Panc1 (cell line): ENCODE measurements around the gene MIPOL1. TPM values are rescaled to one million over a fixed set of nuclear protein-coding genes. Genes with fewer than 3 reads are reported as not detected.
"Not testable (repeated sequence)": the region's sequence is repeated elsewhere in the genome, so short reads cannot be mapped to it uniquely, and the experiment has no call there.

Experiments used
- ATAC-seq: fragments of 200-7000 bp; cut with Tn5 transposase; 2 replicates; pipeline ENCODE4 v1.9.1; 2020; ENCODE audit warnings: mild to moderate bottlenecking, moderate library complexity
- BruUV-seq: library from RNA; stranded (reverse); fragments of 400-500 nt; replicated peaks from 2 replicates; lab custom pipeline; 2021; lab: Mats Ljungman, UMichigan
- CTCF ChIA-PET: fragments of 300-600 bp; sonication (Branson Sonifier 250); formaldehyde crosslinking; loops from one replicate; lab custom pipeline; 2022; ENCODE audit warnings: antibody characterized with exemption; lab: Charles Lee
- POLR2A ChIA-PET: fragments of 300-600 bp; sonication (Branson Sonifier 250); formaldehyde crosslinking; loops from one replicate; lab custom pipeline; 2022; ENCODE audit warnings: antibody characterized with exemption; lab: Charles Lee
- DNase-seq: peaks from one replicate; pipeline ENCODE4 v3.0.0-alpha.2; 2010; ENCODE audit warnings: low read depth, low spot score
- H3K27ac ChIP-seq: 2 replicates; pipeline ENCODE4 v1.5.1; 2011; ENCODE audit warnings: mild to moderate bottlenecking, low read length, inconsistent platforms
- H3K27me3 ChIP-seq: fragments of 200-500 bp; sonication (Bioruptor generic); 2 replicates; pipeline ENCODE4 v1.6.0; 2014; ENCODE audit warnings: low read length, inconsistent platforms; ENCODE audit not compliant: control insufficient read depth, insufficient read depth
- H3K36me3 ChIP-seq: fragments of 200-500 bp; sonication (Bioruptor generic); 2 replicates; pipeline ENCODE4 v1.5.1; 2014; ENCODE audit warnings: inconsistent platforms, mild to moderate bottlenecking, low read length, moderate library complexity; ENCODE audit not compliant: control insufficient read depth, insufficient read depth
- H3K4me1 ChIP-seq: 2 replicates; pipeline ENCODE4 v1.5.1; 2011; ENCODE audit warnings: inconsistent platforms, mild to moderate bottlenecking, low read length, moderate library complexity; ENCODE audit not compliant: control insufficient read depth, insufficient read depth
- H3K4me3 ChIP-seq, 2 experiments: 2 replicates each; pipeline ENCODE4 v1.5.1; 2011 to 2012; ENCODE audit warnings: low read depth in 2 of 2, low read length in 2 of 2, mild to moderate bottlenecking in 2 of 2, inconsistent platforms in 1 of 2, moderate library complexity in 1 of 2
- H3K9me3 ChIP-seq: fragments of 200-500 bp; sonication (Bioruptor generic); 2 replicates; pipeline ENCODE4 v1.5.1; 2014; ENCODE audit warnings: low read depth, mild to moderate bottlenecking, inconsistent platforms, low read length, moderate library complexity; ENCODE audit not compliant: control insufficient read depth, insufficient read depth
- CTCF ChIP-seq: fragments of 450-650 bp; IDR thresholded peaks from 2 replicates; pipeline ENCODE4 v1.5.1; 2017; ENCODE audit warnings: mild to moderate bottlenecking
- POLR2AphosphoS5 ChIP-seq: IDR thresholded peaks from 2 replicates; pipeline ENCODE4 v1.6.1; 2012; ENCODE audit warnings: mild to moderate bottlenecking, low read depth, low read length, moderate library complexity
- REST ChIP-seq, 2 experiments: IDR thresholded peaks; 2 replicates each; pipeline ENCODE4 v1.6.1; 2011 to 2012; ENCODE audit warnings: low read depth in 2 of 2, control low read depth in 1 of 2, low read length in 1 of 2, mild to moderate bottlenecking in 1 of 2, moderate library complexity in 1 of 2; ENCODE audit not compliant: insufficient read depth in 1 of 2
- SIN3A ChIP-seq: IDR thresholded peaks from 2 replicates; pipeline ENCODE4 v1.6.1; 2012; ENCODE audit warnings: low read depth, mild to moderate bottlenecking, low read length, moderate library complexity, borderline replicate concordance; ENCODE audit not compliant: insufficient read depth
- TCF7L2 ChIP-seq: IDR thresholded peaks from 2 replicates; pipeline ENCODE4 v1.6.1; 2011; ENCODE audit warnings: mild to moderate bottlenecking, low read depth, low read length, inconsistent platforms
- in situ Hi-C: cut with HindIII; loops from 2 replicates; pipeline ENCODE4 v1.10.0; 2016; ENCODE audit warnings: low sequenced_read_pairs, low pct_unique_long_range_greater_than_20kb
- intact Hi-C: fragments of 100-400 bp; cut with micrococcal nuclease; formaldehyde crosslinking; loops from one replicate; pipeline ENCODE4 v1.10.0; 2022; ENCODE audit not compliant: unreplicated experiment
- total RNA-seq: library from RNA; stranded (reverse); gene quantifications from one replicate; pipeline ENCODE4 v1.2.1, GENCODE V29; 2021; ENCODE audit not compliant: unreplicated experiment

The MIPOL1 gene
- total RNA-seq, 1 experiment from 2014 or later, result 12.8 TPM

DNA sequence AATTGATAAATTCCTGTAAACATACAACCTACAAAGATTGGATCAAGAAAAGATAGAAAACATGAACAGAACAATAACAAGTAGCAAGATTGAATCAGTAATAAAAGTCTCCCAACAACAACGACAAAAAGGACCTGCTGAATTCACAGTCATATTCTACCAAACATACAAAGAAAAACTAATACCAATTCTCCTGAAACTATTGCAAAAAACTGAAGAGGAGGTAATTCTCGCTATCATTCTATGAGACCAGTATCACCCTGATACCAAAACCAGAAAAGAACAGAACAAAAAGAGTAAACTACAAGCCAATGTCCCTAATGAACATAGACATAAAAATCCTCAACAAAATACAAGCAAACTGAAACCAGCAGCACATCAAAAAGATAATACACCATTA lies 39.8 kb upstream of the MIPOL1 start:
- ChIA-PET POLR2A (no interaction called here), CTCF (no interaction called here)
- in situ Hi-C loops (no loop called here), intact Hi-C loops (loop anchor here (10.0 kb wide), 1 partner anchor 513 kb away; no protein-coding TSS in a partner anchor)
- Histone ChIP-seq H3K4me3 (no peak overlapping the region), H3K9me3 (no peaks in the 10 kb centered on the region), H3K27me3 (no peaks in the 10 kb centered on the region), H3K4me1 (no peaks in the 10 kb centered on the region), H3K27ac (no peak overlapping the region), H3K36me3 (no peaks in the 10 kb centered on the region)
- BruUV-seq, result no TSS peak
- ATAC-seq (no peak), DNase-seq (no peak)
- TF ChIP-seq CTCF, result no peak
- no peak for TF ChIP-seq REST (IDR thresholded peaks at IDR 0.05; ENCODE audit: insufficient read depth in 1 of 2, low read depth in 2 of 2, low read length in 1 of 2)
- no peak for TF ChIP-seq POLR2AphosphoS5
- no peak for TF ChIP-seq SIN3A
- TF ChIP-seq TCF7L2, result no peak

- DNase-seq, H3K27me3 ChIP-seq, H3K9me3 ChIP-seq, ATAC-seq, H3K36me3 ChIP-seq, H3K27ac ChIP-seq, POLR2A ChIA-PET, in situ Hi-C loops, CTCF ChIA-PET, BruUV-seq, H3K4me3 ChIP-seq, intact Hi-C loops, H3K4me1 ChIP-seq: not testable (repeated sequence)
Observed at GRCh38 chr14:37162307-37162706, 35.4 kb upstream of the MIPOL1 start.

GRCh38 chr14:37165794-37166193 lies 31.9 kb upstream of the MIPOL1 start:
- ChIA-PET POLR2A (no interaction called here), CTCF (no interaction called here)
- no TSS peak for BruUV-seq
- in situ Hi-C loops, result no loop called here
- no peaks in the 10 kb centered on the region for H3K9me3 ChIP-seq
- TF ChIP-seq TCF7L2 (no peak), REST (IDR thresholded peaks at IDR 0.05; ENCODE audit: insufficient read depth in 1 of 2, low read depth in 2 of 2, low read length in 1 of 2) (no peak), POLR2AphosphoS5 (no peak), CTCF (no peak), SIN3A (no peak)
- H3K4me1 ChIP-seq, result no peaks in the 10 kb centered on the region; the same call in 1 of the 2 replicates
- DNase-seq (no peak), ATAC-seq (no peak)
- no peak overlapping the region for H3K4me3 ChIP-seq
- intact Hi-C loops, result no loop called here
- no peaks in the 10 kb centered on the region; the same call in 1 of the 2 replicates for H3K36me3 ChIP-seq
- H3K27ac ChIP-seq, result no peak overlapping the region
- no peaks in the 10 kb centered on the region for H3K27me3 ChIP-seq
